Measurements from ENCODE around the gene LMBRD2. TPM values are rescaled to one million over a fixed set of nuclear protein-coding genes. Genes with fewer than 3 reads are reported as not detected.
A peak's percentile ranks its signal among the peaks of the same experiment; 100 is the strongest.

LMBRD2 gene
- total and polyA plus RNA-seq, 10 of the 15 experiments (the other 5 are each of a cell fraction or from before 2014, with no cell fraction given): 0.90 to 9.8 (median 6.5) TPM

GRCh38 chr5:36150676-36151433 lies 832 bp downstream of the LMBRD2 start (continued):
- TF ChIP-seq FOXK2 (IDR thresholded peaks at IDR 0.05) (no peak), MLLT1 (IDR thresholded peaks at IDR 0.05) (no peak), NKRF (conservative IDR thresholded peaks at IDR 0.05) (no peak), TCF7 (IDR thresholded peaks at IDR 0.05; ENCODE audit: borderline replicate concordance) (no peak), NR2C2 (IDR thresholded peaks at IDR 0.05; ENCODE audit: borderline replicate concordance, control insufficient read depth, insufficient read length, low read depth) (no peak), BRCA1 (IDR thresholded peaks at IDR 0.05; ENCODE audit: low read depth, low read length) (no peak), ZNF687 (IDR thresholded peaks at IDR 0.05) (no peak), MEF2A (IDR thresholded peaks at IDR 0.05; ENCODE audit: insufficient read depth, low read depth, low read length) (no peak), TBL1XR1 (IDR thresholded peaks at IDR 0.05; ENCODE audit: low read depth, low read length) (no peak), CEBPB (IDR thresholded peaks at IDR 0.05; ENCODE audit: borderline replicate concordance in 1 of 2, low read depth in 2 of 2, low read length in 2 of 2) (no peak), ZNF217 (IDR thresholded peaks at IDR 0.05) (no peak), DPF2 (IDR thresholded peaks at IDR 0.05) (no peak), HCFC1 (IDR thresholded peaks at IDR 0.05; ENCODE audit: low read length) (peak; percentile 57), NFYB (IDR thresholded peaks at IDR 0.05; ENCODE audit: insufficient read depth, low read depth, low read length) (no peak), SRF (IDR thresholded peaks at IDR 0.05; ENCODE audit: low read depth in 2 of 2, low read length in 2 of 2) (peak in 1 of 2 experiments; percentile 71; a peak in 1 of 4 replicates), POLR2AphosphoS2 (IDR thresholded peaks at IDR 0.05; ENCODE audit: low read depth, low read length) (no peak), BCL11A (IDR thresholded peaks at IDR 0.05; ENCODE audit: low read depth, low read length) (no peak), ZBTB11 (CRISPR knock-in tag; IDR thresholded peaks at IDR 0.05) (no peak), FOS (IDR thresholded peaks at IDR 0.05; ENCODE audit: borderline replicate concordance, extremely low read depth, insufficient read length) (no peak)
